ENCODE measurements around the gene CCL26.
"Not testable (repeated sequence)": the region's sequence is repeated elsewhere in the genome, so short reads cannot be mapped to it uniquely, and the experiment has no call there.

The CCL26 gene, protein sequence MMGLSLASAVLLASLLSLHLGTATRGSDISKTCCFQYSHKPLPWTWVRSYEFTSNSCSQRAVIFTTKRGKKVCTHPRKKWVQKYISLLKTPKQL

DNA sequence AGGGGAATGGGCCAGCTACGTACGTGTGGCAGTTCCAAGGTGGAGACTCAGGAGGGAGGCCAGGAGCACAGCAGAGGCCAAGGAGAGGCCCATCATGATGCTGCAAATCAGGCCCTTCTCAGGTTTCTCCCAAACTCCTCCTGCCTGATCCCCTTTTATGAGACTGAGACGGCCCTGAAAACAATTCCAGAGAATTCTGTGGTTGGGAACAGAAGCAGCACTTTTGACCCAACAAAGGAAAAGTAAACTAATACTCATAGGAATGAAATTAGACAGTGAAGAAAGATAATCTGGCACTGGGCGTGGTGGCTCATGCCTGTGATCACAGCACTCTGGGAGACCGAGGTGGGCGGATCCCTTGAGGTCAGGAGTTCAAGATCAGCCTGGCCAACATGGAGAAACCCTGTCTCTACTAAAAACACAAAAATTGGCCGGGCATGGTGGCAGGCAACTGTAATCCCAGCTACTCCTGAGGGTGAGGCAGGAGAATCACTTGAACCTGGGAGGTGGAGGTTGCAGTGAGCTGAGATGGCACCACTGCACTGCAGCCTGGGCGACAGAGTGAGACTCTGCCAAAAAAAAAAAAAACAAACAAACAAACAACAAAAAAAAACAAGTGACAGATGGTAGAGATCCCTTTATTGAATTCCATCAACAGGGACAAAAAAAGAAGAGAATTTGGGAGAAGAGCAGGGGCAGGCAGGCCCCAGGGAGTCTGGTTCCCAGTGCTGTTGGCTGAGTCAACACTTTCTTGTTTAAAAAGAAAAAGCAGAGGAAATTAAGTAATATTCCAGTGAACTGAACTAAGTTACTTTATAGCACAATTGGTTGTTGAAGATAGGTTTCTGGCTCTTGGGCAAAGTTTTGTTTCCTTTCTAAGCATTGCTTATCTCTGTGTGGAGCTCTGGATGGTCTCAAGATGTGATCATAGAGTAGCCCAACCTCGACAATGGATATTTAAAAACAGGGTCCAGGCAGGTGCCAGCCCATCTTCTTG lies at the start of gene CCL26:
Gene CCL26 (minus strand): TSS at position 131 of the 997 bp plus-strand sequence. CDS start 35 bp downstream, at position 96.
- no peak for DNase-seq

DNA sequence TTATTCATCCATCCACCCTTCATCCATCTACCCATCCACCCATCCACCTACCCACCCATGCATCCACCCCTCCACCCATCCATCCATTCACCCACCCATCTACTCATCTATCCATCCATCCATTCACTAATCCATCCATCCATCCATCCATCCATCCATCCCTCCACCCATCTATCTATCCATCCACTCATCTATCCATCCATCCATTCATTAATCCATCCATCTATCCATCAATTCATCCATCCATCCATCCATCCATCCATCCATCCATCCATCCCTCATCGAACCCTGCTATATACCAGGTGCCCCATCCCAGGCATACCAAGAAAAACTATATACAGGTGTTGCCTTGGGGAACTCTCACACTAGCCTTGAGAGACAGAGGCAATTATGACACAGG lies 48.7 kb upstream of the CCL26 start:
- no peak for DNase-seq

DNA sequence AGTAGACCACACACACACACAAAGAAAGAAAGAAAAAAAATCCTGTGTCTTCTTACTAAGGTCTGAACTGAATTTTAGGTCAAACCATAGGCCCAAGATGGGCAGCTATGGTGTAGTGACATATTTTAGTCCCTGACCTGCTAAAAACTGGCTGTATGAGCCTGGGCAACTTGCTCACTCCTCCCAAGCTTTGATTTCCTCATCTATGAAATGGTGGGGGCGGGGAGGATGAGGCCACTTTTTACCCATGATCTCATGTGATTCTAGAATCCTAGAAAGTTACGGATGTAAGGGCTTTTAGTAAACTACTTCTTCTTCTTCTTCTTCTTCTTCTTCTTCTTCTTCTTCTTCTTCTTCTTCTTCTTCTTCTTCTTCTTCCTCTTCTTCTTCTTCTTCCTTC lies 47.7 kb upstream of the CCL26 start:
- DNase-seq, result no peak

- no peak for DNase-seq
Measured at GRCh38 chr7:75818472-75818871, 46.5 kb upstream of the CCL26 start.

GRCh38 chr7:75817116-75817515 lies 45.1 kb upstream of the CCL26 start:
- no peak for DNase-seq

DNA sequence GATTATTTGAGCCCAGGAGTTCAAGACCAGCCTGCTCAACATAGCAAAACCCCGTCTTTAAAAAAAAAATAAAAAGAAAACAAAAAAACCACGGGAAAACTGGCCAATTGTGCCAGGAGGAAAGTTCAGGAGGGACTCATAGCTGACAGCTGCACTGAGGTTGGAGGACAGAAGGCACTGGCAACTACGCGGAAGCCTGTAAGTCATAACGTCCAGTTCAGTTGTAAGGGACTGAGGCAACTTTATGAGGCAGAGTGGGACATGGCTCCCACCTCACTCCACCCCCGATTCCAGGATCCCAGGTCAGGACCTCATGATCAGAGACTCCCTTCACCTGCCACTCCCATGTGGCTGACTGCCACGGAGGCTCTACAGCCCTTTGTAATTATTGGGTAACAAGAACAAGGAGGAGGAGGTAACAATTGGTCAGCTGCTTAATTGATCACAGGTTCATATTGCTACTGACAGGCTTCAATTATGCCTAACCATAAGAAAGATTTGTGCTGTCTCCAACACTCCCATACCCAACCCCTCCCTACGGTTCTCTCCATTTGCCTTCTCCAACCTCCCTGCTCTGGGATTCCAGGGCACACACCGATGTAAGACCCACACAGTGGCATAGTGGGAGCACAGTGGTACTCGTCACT lies 43.5 kb upstream of the CCL26 start:
- DNase-seq, result no peak

DNA sequence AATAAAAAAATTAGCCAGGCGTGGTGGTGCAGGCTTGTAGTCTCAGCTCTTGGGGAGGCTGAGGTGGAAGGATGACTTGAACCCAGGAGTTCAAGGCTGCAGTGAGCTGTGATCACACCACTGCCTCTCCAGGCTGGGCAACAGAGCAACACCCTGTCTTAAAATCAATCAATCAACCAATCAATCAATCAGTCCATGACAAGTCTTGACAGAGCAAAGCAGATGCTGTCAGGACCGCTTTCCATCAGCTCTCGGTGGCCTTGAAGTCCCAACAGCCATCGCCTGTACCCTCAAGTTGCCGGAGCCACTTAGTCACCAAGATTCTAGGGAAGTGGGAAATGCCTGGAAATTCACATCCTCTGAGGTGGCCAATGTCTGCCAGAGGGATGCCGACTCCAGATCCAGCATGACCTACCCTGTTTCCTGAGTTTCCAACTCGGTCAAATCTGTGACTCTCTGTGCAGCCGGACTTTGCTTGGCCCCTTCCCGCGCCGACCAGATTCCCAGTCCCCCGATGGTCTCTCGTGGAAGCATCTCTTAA lies 42.5 kb upstream of the CCL26 start:
- no peak for DNase-seq

DNA sequence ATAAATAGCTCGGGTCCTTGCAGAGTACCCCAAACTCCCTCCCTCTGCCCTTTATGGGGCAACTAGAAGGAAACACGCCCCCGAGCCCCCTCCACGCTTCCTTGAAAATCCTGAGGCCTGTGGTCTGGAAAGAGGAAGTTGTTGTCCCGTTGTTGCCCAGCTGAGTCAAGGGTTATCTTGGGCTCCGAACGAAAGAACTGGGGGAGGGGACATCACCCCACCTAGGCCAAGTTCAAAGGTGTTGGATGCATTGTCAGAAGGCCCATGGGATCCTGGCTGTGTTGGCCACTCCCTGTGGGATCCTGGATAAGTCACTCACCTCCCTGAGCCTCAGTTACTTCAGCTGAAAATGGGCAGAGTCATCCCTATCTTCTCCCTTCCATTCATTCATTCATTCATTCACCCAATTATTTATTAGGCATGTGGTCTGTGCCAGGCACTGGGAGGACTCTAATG lies 41.8 kb upstream of the CCL26 start, which contains the start of gene CCL24:
Gene CCL24 (minus strand): TSS at position 26 of the 456 bp plus-strand sequence. CDS start 91 bp downstream, outside the sequence.
- DNase-seq, result no peak

DNA sequence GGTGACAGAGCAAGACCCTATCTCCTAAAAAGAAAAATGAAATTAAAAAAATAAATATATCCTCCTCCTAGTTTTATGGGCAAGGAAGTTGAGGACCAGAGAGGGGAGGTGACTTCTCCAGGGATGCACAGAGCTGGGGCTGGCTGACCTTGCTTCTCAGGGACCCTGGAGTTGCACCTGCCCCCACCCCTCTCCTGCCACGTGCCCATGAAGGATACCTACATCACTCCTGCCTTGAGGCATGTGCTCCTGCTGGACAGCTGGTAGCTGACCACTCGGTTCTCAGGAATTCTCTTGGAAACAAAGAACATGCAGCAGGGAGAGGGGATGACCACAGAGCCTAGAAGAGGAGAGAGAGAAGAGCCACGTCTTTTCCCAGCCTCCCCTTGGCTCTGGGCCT lies 41.1 kb upstream of the CCL26 start:
- no peak for DNase-seq

GRCh38 chr7:75811894-75812678 lies 40.1 kb upstream of the CCL26 start:
- DNase-seq, result no peak

DNA sequence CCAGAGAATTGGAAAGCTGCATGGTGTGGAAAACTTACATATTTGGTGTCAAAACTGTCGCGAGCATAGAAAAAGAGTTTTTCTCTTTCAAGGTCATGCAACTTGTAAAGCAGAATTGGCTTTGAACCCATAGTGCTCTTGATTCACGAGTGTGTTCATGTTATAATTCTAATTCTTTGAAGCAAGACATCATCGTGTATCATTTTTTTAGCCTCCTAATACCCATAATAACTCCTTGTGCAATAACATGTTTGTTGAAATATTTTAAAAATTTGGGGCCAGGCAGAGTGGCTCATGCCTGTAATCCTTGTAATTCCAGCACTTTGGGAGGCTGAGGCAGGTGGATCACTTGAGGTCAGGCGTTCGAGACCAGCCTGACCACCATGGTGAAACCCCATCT lies 37.4 kb upstream of the CCL26 start:
- no peak for DNase-seq

- no peak for DNase-seq
Measured at GRCh38 chr7:75808106-75808505, 36.1 kb upstream of the CCL26 start.

- DNase-seq, result no peak
Measured at GRCh38 chr7:75807452-75807851, 35.4 kb upstream of the CCL26 start.

GRCh38 chr7:75806560-75807307 lies 34.7 kb upstream of the CCL26 start:
- no peak for DNase-seq

DNA sequence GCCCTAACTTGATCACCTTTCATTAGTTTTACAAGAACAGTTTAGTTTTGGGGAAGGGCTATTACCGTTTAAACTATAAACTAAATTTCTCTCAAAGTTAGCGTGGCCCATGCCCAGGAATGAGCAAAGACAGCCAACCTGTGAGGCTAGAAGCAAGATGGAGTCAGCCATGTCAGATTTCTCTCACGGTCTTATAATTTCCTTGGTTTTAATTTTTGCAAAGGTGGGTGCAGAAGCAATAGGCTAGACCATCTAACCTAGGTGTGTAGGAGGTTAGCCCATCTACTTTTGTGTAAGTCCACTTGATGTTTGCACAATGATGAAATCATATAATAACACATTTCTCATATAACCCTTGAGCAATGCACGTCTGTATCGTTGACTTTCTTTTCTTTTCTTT lies 32.7 kb upstream of the CCL26 start:
- DNase-seq, result no peak

- DNase-seq, result no peak
Measured at GRCh38 chr7:75804004-75804403, 32.0 kb upstream of the CCL26 start.

- no peak for DNase-seq
Measured at GRCh38 chr7:75802552-75802821, 30.5 kb upstream of the CCL26 start.

DNA sequence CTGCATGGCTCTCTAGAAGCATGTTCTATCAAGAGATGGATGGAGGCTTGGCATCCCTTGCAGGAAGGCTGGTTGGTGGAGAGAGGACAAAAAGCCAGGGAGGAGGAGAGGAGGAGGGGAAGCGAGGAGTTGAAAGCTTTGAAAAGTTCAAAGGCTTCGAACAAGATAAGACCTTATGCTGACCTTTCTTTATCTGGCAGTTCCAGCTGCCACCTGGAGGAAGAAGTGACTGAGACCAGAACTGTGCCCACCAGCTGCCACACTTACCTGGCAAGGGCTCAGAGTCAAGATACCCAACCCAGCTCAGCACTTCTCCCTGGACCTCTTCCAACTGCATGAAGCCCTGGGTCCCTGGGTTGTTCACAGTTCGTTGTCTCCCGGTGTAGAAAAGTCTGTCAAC lies 26.8 kb upstream of the CCL26 start:
- no peak for DNase-seq

DNA sequence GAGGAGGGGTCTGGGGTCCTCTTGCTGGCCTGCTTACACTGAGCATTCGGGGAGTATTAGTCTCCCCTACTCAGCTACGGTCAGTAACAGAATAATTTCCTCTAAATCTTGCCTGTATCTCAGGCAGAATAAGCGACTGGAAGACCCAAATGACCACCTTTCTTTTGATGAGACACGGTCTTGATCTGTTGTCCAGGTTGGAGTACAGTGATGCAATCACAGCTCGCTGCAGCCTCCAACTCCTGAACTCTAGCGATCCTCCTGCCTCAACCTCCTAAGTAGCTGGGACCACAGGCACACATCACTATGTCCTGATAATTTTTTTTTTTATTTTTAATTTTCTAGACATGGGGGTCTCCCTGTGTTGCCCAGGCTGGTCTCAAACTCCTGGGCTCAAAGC lies 24.4 kb upstream of the CCL26 start:
- no peak for DNase-seq

DNA sequence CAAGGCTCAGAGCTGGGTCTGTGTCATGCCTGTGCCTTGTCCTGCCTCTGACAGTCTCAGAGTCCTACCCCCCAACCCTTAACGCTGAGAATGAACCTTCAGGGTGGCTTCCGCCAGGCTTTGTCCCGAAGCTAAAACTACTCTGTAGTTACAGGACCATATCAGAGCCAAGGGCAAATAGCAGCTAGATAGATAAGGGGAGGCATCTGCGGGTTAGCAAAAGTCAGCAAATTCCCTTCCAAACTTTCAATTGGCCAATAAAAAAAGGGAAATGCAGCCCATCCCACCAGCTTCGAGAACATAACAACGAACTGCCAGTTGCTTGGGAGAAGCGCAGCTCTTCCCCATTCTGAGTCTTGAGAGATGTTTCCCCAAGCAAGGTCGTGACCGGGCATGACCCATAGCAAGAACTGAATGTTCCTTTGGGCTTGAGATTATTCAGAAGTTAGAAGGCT lies 23.8 kb upstream of the CCL26 start:
- DNase-seq, result no peak

DNA sequence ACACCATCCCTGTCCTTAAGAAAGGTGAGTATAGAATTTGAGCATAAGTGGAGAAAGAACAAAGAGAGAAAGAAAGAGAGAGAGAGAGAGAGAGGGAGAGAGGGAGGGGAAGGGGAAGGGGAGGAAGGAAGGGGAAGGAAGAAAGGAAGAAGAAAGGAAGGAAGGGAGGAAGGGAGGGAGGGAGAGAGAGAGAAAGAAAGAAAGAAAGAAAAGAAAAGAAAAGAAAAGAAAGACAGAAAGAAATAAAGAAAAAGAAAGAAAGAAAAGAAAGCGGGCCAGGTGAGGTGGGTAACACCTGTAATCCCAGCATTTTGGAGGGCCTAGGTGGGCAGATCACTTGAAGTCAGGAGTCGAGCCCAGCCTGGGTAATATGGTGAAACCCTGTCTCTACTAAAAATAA lies 21.7 kb upstream of the CCL26 start:
- DNase-seq, result no peak

DNA sequence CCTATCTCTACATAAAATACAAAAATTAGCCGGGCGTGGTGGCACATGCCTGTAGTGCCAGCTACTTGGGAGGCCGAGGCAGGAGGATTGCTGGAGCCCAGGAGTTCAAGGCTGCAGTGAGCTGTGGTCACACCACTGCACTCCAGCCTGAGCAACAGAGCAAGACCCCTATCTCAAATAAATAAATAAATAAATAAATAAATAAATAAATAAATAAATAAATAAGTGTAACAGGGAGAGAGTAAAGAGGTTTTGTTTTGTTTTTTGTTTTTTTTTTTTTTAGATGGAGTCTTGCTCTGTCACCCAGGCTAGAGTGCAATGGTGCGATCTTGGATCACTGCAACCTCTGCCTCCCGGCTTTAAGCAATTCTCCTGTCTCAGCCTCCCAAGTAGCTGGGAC lies 20.6 kb upstream of the CCL26 start:
- not testable (repeated sequence) for DNase-seq

All from stimulated activated CD4-positive, alpha-beta T cell treated with anti-CD3 and anti-CD28 coated beads, Interleukin-4, amount 100 ng/mL, for 24 hours (primary cell).